ENCODE measurements around the gene DOHH.

- TF ChIP-seq CTCF (IDR thresholded peaks at IDR 0.05 in 8 of 11, conservative IDR thresholded peaks at IDR 0.05 in 3 of 11) (no peak), POLR2A (IDR thresholded peaks at IDR 0.05) (no peak), POLR2AphosphoS5 (IDR thresholded peaks at IDR 0.05) (no peak)
These were observed 19.9 kb downstream of the DOHH start, which contains the start of gene SMIM24 for GRCh38 chr19:3480383-3481091.
